Mesothelial cell of epicardium (in vitro differentiated cells): ENCODE results near the gene CABP7. TPM values are rescaled to one million over a fixed set of nuclear protein-coding genes. Genes with fewer than 3 reads are reported as not detected.
A peak's percentile ranks its signal among the peaks of the same experiment; 100 is the strongest.

Experiments used
- DNase-seq, 2 experiments: peaks; one replicate each; pipeline ENCODE4 v3.0.0; 2021; ENCODE audit warnings: low spot score in 2 of 2; ENCODE audit not compliant: unreplicated experiment in 2 of 2
- H3K27ac Mint-ChIP-seq: 2 replicates; pipeline ENCODE4 v1.8.0; 2021; ENCODE audit warnings: mixed read lengths
- H3K27me3 Mint-ChIP-seq: 2 replicates; pipeline ENCODE4 v1.8.0; 2021; ENCODE audit warnings: low read depth, mixed read lengths
- H3K36me3 Mint-ChIP-seq: 2 replicates; pipeline ENCODE4 v1.8.0; 2021; ENCODE audit warnings: mixed read lengths
- H3K4me1 Mint-ChIP-seq: 2 replicates; pipeline ENCODE4 v1.8.0; 2021; ENCODE audit warnings: mixed read lengths
- H3K4me3 Mint-ChIP-seq: 2 replicates; pipeline ENCODE4 v1.8.0; 2021; ENCODE audit warnings: mild to moderate bottlenecking, moderate library complexity, mixed read lengths
- H3K9me3 Mint-ChIP-seq: 2 replicates; pipeline ENCODE4 v1.8.0; 2021; ENCODE audit warnings: mixed read lengths
- CTCF ChIP-seq: fragments of 200-600 bp; sonication (generic); IDR thresholded peaks from one replicate; pipeline ENCODE4 v1.5.0; 2021; ENCODE audit warnings: antibody characterized with exemption; ENCODE audit not compliant: unreplicated experiment
- total RNA-seq: library from RNA; stranded (reverse); gene quantifications from 3 replicates; pipeline ENCODE4 v1.2.1, GENCODE V29; 2021

CABP7 gene
- total RNA-seq, result 0.11 TPM in 1 of 3 replicates, not detected in the others

DNA sequence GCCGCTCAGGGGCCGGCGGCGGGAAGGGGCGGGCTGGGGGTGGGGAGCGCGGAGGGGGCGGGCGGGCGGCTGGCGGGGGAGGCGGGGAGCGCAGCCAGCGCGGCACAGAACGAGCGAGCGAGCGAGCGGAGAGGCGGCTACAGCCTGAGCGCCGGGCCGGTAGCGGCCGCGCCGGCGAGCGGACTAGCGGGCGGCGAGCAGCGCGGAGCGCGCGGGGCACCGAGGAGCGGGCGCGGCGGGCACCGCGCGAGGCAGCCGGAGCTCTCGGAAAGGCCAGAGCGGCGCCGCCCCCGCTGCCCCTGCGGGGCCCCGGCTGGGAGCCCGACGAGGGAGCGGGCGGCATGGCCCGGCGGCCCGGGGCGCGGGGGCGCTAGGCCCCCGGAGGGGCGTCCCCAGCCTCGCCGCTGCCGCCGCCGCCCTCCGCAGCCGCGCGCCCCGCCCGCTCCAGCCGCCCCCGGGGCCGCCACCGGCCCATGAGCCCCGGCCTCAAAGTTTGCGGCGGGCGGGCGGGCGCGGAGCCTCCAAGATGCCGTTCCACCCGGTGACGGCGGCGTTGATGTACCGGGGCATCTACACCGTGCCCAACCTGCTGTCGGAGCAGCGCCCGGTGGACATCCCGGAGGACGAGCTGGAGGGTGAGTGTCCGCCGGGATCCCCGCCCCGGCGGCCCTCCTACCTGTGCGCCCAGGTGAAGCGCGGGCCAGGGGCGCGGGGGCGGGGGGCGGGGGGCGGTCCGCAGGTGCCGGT lies at the start of gene CABP7:
Gene CABP7 (plus strand): TSS at position 105 of the 747 bp plus-strand sequence. CDS start 422 bp downstream, at position 527.
- DNase-seq, result no peak
- Mint-ChIP-seq H3K4me1 (no peaks in the 10 kb centered on the region), H3K36me3 (no peaks in the 10 kb centered on the region), H3K9me3 (no peaks in the 10 kb centered on the region), H3K4me3 (peak within 1 kb of the TSS; percentile 37), H3K27me3 (peaks cover 86% of the 10 kb centered on the region), H3K27ac (no peak within 1 kb of the TSS)
- TF ChIP-seq CTCF, result no peak

- H3K36me3 Mint-ChIP-seq, result peaks cover 41% of the 10 kb centered on the region
- H3K4me3 Mint-ChIP-seq, result no peak overlapping the region
- H3K9me3 Mint-ChIP-seq, result no peaks in the 10 kb centered on the region
- no peaks in the 10 kb centered on the region for H3K4me1 Mint-ChIP-seq
- TF ChIP-seq CTCF, result no peak
- no peak overlapping the region for H3K27ac Mint-ChIP-seq
- no peaks in the 10 kb centered on the region for H3K27me3 Mint-ChIP-seq
- no peak for DNase-seq
Observed at GRCh38 chr22:29670626-29671025, 49.2 kb upstream of the CABP7 start.

DNA sequence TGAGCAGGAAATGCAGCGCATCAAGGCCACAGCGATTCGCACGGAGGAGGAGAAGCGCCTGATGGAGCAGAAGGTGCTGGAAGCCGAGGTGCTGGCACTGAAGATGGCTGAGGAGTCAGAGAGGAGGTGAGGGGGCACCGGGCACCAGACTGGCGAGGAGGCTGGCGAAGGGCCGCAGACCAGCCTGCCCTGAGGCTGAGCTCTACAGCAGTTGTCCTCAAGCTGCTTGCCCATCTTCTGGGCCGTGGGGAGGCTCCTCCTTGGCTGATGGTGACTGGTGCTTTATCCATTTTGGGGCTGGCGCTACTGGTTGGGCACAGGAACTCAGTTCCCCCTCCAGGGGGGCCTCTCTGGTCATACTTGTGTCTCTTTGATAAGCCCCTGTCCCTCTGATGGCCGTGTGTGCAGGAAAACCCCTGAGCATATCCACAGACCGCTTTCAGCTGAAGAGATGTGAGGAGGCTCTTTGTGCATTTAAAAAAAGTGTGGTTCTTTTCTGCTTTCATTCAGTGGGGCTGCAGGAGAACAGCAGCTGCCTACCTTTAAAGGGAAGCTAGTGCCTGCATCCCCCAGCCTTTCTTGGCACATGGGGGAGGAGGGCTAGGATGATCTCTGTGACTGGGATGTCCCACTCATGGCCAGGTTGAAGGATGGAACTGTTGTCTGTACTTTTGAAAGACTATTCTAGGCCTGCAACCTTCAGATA lies 46.3 kb upstream of the CABP7 start:
- TF ChIP-seq CTCF, result no peak

GRCh38 chr22:29674121-29674520 lies 45.7 kb upstream of the CABP7 start:
- no peak for TF ChIP-seq CTCF
- H3K4me1 Mint-ChIP-seq, result no peaks in the 10 kb centered on the region
- no peak for DNase-seq
- H3K27ac Mint-ChIP-seq, result no peak overlapping the region
- H3K27me3 Mint-ChIP-seq, result no peaks in the 10 kb centered on the region
- H3K36me3 Mint-ChIP-seq, result peaks cover 40% of the 10 kb centered on the region
- H3K4me3 Mint-ChIP-seq, result no peak overlapping the region
- no peaks in the 10 kb centered on the region for H3K9me3 Mint-ChIP-seq

More for the DNA sequence above, 46.3 kb upstream of the CABP7 start:
- Mint-ChIP-seq H3K4me3 (no peak overlapping the region), H3K9me3 (no peaks in the 10 kb centered on the region), H3K4me1 (no peaks in the 10 kb centered on the region), H3K27me3 (no peaks in the 10 kb centered on the region), H3K36me3 (peaks cover 43% of the 10 kb centered on the region), H3K27ac (no peak overlapping the region)
- no peak for DNase-seq

GRCh38 chr22:29679316-29679715 lies 40.5 kb upstream of the CABP7 start:
- H3K36me3 Mint-ChIP-seq, result peaks cover 42% of the 10 kb centered on the region
- no peaks in the 10 kb centered on the region for H3K4me1 Mint-ChIP-seq
- H3K27ac Mint-ChIP-seq, result no peak overlapping the region
- no peaks in the 10 kb centered on the region for H3K27me3 Mint-ChIP-seq
- H3K4me3 Mint-ChIP-seq, result no peak overlapping the region
- no peaks in the 10 kb centered on the region for H3K9me3 Mint-ChIP-seq
- no peak for DNase-seq
- no peak for TF ChIP-seq CTCF
